Parathyroid adenoma (tissue), 2 donors: Measurements from ENCODE around the gene TOMT.

ENCODE experiments used
- H2AFZ ChIP-seq: fragments of 300-600 bp; sonication (generic); one replicate; pipeline ENCODE4 v1.7.0; 2017; ENCODE audit warnings: antibody characterized with exemption, mild to moderate bottlenecking
- H3K27ac ChIP-seq: fragments of 300-600 bp; sonication (generic); one replicate; pipeline ENCODE4 v1.7.0; 2017
- H3K27me3 ChIP-seq: fragments of 300-600 bp; sonication (generic); one replicate; pipeline ENCODE4 v1.7.0; 2017; ENCODE audit warnings: low read length; ENCODE audit not compliant: control insufficient read depth, insufficient read depth
- H3K36me3 ChIP-seq: fragments of 300-600 bp; sonication (generic); one replicate; pipeline ENCODE4 v1.7.0; 2017; ENCODE audit warnings: low read length; ENCODE audit not compliant: control insufficient read depth, insufficient read depth
- H3K4me1 ChIP-seq: fragments of 300-600 bp; sonication (generic); one replicate; pipeline ENCODE4 v1.7.0; 2017; ENCODE audit warnings: control low read depth
- H3K4me2 ChIP-seq: fragments of 300-600 bp; sonication (generic); one replicate; pipeline ENCODE4 v1.7.0; 2017; ENCODE audit warnings: low read length
- H3K4me3 ChIP-seq: fragments of 300-600 bp; sonication (generic); one replicate; pipeline ENCODE4 v1.7.0; 2017; ENCODE audit warnings: low read depth, low read length
- H3K79me2 ChIP-seq: fragments of 300-600 bp; sonication (generic); one replicate; pipeline ENCODE4 v1.7.0; 2017; ENCODE audit warnings: control low read depth
- H3K9ac ChIP-seq: fragments of 300-600 bp; sonication (generic); one replicate; pipeline ENCODE4 v1.7.0; 2017; ENCODE audit warnings: mild to moderate bottlenecking
- H3K9me3 ChIP-seq: fragments of 300-600 bp; sonication (generic); one replicate; pipeline ENCODE4 v1.7.0; 2017; ENCODE audit warnings: low read length; ENCODE audit not compliant: control insufficient read depth
- TF ChIP-seq, protein P1 (sequence below): fragments of 300-600 bp; sonication (generic); IDR thresholded peaks from one replicate; pipeline ENCODE4 v1.7.0; 2017; ENCODE audit warnings: antibody characterized with exemption, mild to moderate bottlenecking
- donor health status: primary hyperparathyroidism.

TOMT gene

DNA sequence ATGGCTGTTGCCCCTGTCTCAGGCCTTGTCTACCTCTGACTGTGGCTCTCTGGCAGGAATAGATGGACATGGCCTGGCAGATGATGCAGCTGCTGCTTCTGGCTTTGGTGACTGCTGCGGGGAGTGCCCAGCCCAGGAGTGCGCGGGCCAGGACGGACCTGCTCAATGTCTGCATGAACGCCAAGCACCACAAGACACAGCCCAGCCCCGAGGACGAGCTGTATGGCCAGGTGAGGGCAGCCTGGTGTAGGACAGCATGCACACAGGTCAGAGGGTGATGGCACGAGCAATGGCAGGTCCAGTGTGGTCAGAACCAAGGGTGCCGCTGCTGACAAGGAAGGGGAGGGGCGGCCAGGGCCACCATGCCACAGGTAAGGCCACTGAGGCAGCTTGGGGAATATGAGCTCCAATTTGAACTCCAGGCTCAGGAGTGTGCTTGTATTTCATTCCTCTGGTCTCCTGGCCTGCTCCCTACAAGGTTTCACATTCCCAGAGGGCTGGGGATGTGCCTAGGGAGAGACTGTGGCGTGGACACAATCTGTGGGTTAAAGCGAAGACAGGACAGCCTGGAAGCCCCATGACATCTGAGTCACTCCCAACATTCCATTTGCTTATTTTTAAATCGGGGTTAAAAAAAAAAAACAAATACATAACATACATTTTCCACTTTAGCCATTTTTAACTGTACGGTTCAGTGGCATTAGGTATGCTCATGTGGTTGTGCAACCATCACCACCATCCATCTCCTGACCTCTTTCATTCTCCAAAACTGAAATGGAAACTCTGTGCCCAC is 30.4 kb downstream of the TOMT start:
- Histone ChIP-seq H3K9me3 (no peaks in the 10 kb centered on the region), H3K79me2 (no peaks in the 10 kb centered on the region), H3K27me3 (no peaks in the 10 kb centered on the region), H2AFZ (no peak overlapping the region), H3K36me3 (no peaks in the 10 kb centered on the region), H3K9ac (no peak overlapping the region), H3K4me1 (no peaks in the 10 kb centered on the region), H3K27ac (no peak overlapping the region), H3K4me2 (no peak overlapping the region), H3K4me3 (no peak overlapping the region)
- TF ChIP-seq, protein P1, sequence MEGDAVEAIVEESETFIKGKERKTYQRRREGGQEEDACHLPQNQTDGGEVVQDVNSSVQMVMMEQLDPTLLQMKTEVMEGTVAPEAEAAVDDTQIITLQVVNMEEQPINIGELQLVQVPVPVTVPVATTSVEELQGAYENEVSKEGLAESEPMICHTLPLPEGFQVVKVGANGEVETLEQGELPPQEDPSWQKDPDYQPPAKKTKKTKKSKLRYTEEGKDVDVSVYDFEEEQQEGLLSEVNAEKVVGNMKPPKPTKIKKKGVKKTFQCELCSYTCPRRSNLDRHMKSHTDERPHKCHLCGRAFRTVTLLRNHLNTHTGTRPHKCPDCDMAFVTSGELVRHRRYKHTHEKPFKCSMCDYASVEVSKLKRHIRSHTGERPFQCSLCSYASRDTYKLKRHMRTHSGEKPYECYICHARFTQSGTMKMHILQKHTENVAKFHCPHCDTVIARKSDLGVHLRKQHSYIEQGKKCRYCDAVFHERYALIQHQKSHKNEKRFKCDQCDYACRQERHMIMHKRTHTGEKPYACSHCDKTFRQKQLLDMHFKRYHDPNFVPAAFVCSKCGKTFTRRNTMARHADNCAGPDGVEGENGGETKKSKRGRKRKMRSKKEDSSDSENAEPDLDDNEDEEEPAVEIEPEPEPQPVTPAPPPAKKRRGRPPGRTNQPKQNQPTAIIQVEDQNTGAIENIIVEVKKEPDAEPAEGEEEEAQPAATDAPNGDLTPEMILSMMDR = no peak

DNA sequence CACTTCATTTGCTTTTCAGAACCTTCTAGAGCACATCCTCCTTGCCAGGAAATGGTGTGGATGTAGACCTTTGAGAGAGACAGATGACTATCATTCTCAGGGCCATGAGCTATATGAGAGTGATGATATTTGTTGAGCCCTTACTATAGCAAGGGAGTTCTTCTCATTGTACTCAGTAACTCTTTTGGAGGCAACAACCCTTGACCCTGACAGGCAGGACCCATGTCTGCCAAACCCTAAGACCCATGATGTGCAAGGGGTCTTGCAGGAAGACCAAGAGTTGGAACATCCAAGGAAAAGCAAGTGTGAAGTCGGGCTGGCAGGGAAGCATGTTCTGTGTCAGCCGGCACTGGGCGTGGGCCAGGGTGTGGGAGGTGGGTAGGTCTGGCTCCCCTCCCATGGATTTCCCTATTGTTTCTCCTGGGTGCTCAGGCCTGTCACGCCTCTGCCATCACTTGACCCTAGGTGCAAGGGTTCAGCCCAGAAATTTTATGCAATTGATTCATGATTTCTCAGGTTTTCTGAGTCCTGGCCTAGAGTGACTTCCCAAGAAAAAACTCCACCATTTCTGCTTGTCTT is 31.0 kb downstream of the TOMT start:
- H3K27me3 ChIP-seq = no peaks in the 10 kb centered on the region
- H3K4me3 ChIP-seq = no peak overlapping the region
- H3K9me3 ChIP-seq = no peaks in the 10 kb centered on the region
- no peak overlapping the region for H3K4me2 ChIP-seq
- TF ChIP-seq, protein P1 = no peak
- H3K4me1 ChIP-seq = no peaks in the 10 kb centered on the region
- no peak overlapping the region for H3K27ac ChIP-seq
- no peaks in the 10 kb centered on the region for H3K36me3 ChIP-seq
- no peak overlapping the region for H3K9ac ChIP-seq
- no peak overlapping the region for H2AFZ ChIP-seq
- no peaks in the 10 kb centered on the region for H3K79me2 ChIP-seq

DNA sequence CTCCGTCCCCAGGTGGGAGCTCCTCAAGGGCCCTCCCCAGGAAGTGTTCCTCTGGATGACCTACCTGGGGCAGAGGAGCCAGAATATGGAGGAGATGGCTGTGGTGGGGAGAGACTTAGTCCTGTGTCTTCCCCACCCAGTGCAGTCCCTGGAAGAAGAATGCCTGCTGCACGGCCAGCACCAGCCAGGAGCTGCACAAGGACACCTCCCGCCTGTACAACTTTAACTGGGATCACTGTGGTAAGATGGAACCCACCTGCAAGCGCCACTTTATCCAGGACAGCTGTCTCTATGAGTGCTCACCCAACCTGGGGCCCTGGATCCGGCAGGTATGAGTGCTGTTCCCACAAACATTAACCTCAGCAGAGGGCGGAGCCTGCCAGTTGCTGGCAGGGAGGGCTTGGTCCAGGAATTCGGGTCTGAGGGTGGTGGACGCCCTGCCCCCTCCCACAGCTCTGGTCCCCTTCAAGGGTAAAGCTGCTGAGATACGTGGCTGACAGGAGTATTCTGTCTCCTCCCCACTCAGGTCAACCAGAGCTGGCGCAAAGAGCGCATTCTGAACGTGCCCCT is 33.2 kb downstream of the TOMT start:
- Histone ChIP-seq H3K79me2 (no peaks in the 10 kb centered on the region), H3K9me3 (no peaks in the 10 kb centered on the region), H3K4me1 (no peaks in the 10 kb centered on the region), H3K36me3 (no peaks in the 10 kb centered on the region), H3K9ac (no peak overlapping the region), H3K4me3 (no peak overlapping the region), H2AFZ (no peak overlapping the region), H3K27me3 (no peaks in the 10 kb centered on the region), H3K4me2 (no peak overlapping the region), H3K27ac (no peak overlapping the region)
- TF ChIP-seq, protein P1 = no peak

DNA sequence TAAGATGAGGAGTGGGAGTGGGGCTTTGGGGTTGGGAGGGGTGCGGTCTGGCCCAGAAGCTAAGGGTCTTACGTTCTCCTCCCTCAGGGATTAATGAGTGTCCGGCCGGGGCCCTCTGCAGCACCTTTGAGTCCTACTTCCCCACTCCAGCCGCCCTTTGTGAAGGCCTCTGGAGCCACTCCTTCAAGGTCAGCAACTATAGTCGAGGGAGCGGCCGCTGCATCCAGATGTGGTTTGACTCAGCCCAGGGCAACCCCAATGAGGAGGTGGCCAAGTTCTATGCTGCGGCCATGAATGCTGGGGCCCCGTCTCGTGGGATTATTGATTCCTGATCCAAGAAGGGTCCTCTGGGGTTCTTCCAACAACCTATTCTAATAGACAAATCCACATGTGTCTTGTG is 33.8 kb downstream of the TOMT start:
- Histone ChIP-seq H3K9me3 (no peaks in the 10 kb centered on the region), H3K4me2 (no peak overlapping the region), H3K9ac (no peak overlapping the region), H3K36me3 (no peaks in the 10 kb centered on the region), H3K79me2 (no peaks in the 10 kb centered on the region), H3K4me3 (no peak overlapping the region), H3K27me3 (no peaks in the 10 kb centered on the region), H3K27ac (no peak overlapping the region), H3K4me1 (no peaks in the 10 kb centered on the region), H2AFZ (no peak overlapping the region)
- TF ChIP-seq, protein P1 = no peak
